Activated T-helper 1 cell treated with anti-CD3 and anti-CD28 coated beads, Interleukin-12 subunit alpha, Interleukin-12 subunit beta, Interleukin-2, Interleukin-4 antibody, amounts not matched to agents 30 ng/mL and 10 ng/mL and 1 ng/mL, durations not matched to agents 14 hours and 24 hours and 36 hours (primary cell): ENCODE results near the gene TUBB2A. TPM values are rescaled to one million over a fixed set of nuclear protein-coding genes. Genes with fewer than 3 reads are reported as not detected.
"Not testable (repeated sequence)": the region's sequence is repeated elsewhere in the genome, so short reads cannot be mapped to it uniquely, and the experiment has no call there.

Source experiments
- DNase-seq: peaks from one replicate; pipeline ENCODE4 v3.0.0; 2021; ENCODE audit warnings: low spot score
- H3K27ac Mint-ChIP-seq: one replicate; pipeline ENCODE4 v1.8.0; 2021; ENCODE audit warnings: mild to moderate bottlenecking, mixed read lengths
- H3K27me3 Mint-ChIP-seq: one replicate; pipeline ENCODE4 v1.8.0; 2022; ENCODE audit warnings: mild to moderate bottlenecking, moderate library complexity, mixed read lengths; ENCODE audit not compliant: insufficient read depth
- H3K36me3 Mint-ChIP-seq: one replicate; pipeline ENCODE4 v1.8.0; 2021; ENCODE audit warnings: low read depth, mixed read lengths
- H3K4me1 Mint-ChIP-seq: one replicate; pipeline ENCODE4 v1.8.0; 2021; ENCODE audit warnings: low read depth, mixed read lengths
- H3K4me3 Mint-ChIP-seq: one replicate; pipeline ENCODE4 v1.8.0; 2021; ENCODE audit warnings: mild to moderate bottlenecking, moderate library complexity, mixed read lengths
- H3K9me3 Mint-ChIP-seq: one replicate; pipeline ENCODE4 v1.8.0; 2021; ENCODE audit warnings: mixed read lengths
- intact Hi-C: fragments of 100-400 bp; cut with micrococcal nuclease; formaldehyde crosslinking; loops from one replicate; pipeline ENCODE4 v1.15.1; 2024
- total RNA-seq: library from RNA; stranded (reverse); gene quantifications from 2 replicates; pipeline ENCODE4 v1.2.3, GENCODE V29; 2022

TUBB2A gene
- total RNA-seq, 1 donor from 2014 or later: 5.6 TPM

DNA sequence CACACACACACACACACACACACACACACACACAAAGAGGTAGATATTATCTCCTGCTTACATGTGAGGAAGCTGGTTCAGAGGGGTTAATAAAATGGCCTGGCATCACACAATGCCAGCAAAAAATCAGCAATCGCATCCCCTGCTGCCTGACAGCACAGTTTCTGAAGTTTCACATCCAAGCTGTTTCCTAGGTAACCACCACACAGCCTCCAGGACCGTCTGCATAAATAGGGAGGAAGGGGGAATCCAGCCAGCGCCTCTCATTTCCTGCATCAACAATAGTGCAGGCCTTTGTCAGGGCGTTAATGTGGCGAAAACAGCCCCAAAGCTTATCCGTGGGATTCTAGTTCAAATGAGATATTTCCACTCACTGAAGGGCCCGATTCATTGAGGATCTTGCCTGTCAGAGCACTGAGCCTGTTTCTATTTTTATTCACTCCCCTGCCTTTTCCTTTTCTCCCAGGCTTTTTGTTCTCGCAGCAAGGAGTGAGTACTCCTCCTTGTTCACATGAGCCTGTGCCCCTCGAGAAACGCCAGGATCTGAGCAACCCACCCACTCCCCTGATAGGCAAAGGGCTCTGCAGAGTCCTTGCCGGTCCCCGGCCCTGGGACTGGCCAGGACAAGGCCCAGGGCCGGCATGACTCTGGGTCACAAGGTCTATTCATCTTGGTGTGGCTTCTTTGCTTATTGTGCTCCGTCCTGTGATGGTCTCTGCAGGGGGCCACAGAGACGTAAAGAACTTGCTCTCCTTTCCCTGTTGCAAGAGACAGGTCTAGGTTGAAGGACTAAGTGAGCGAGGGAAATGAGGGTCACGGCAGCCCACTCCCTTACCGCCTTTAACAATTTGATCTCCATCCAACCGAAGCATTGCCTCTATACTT, 37.4 kb upstream of the TUBB2A start:
- Mint-ChIP-seq H3K27me3 (peaks cover 8% of the 10 kb centered on the region), H3K36me3 (no peaks in the 10 kb centered on the region), H3K4me1 (no peaks in the 10 kb centered on the region), H3K27ac (no peak overlapping the region), H3K4me3 (no peak overlapping the region), H3K9me3 (no peaks in the 10 kb centered on the region)
- DNase-seq: no peak
- intact Hi-C loops: no loop called here

DNA sequence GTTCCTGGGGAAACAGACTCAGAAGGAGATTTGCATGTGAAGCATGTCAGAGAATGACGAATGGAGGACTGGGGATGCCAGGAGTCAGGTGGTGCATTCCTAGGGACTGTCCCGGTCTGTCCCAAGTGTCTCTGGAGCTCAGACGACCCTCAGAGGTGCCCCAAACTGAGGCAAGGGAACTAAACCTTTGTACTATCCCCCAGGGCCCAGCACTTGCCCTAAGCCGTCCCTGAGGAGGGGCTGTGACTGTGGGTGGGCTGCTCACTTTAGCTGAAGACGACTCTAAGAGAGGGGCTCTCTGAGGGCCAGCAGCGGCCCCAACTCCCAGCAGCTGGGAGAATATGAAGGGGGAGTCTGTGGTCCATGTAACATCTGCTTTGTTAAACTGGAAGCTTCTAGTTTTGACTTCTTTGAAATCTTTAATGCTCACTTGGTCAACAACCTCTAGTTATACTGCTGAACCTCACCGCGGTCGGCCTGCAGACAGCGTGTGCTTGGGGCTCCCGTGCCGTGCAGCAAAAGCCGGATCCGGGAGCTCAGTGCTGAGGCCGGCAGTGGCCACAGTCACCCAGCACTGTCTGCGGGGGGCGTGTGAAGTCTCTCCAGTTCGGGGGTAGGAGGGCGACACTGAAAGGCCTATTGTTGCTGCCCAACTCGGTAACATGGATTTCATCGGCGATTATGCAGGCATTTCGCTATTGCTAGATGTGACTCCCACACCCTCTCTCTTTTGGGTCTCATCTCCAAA, 35.9 kb upstream of the TUBB2A start:
- peaks cover 8% of the 10 kb centered on the region for H3K27me3 Mint-ChIP-seq
- H3K9me3 Mint-ChIP-seq: no peaks in the 10 kb centered on the region
- H3K4me1 Mint-ChIP-seq: no peaks in the 10 kb centered on the region
- no peak for DNase-seq
- no peak overlapping the region for H3K27ac Mint-ChIP-seq
- no peak overlapping the region for H3K4me3 Mint-ChIP-seq
- H3K36me3 Mint-ChIP-seq: no peaks in the 10 kb centered on the region
- intact Hi-C loops: no loop called here

DNA sequence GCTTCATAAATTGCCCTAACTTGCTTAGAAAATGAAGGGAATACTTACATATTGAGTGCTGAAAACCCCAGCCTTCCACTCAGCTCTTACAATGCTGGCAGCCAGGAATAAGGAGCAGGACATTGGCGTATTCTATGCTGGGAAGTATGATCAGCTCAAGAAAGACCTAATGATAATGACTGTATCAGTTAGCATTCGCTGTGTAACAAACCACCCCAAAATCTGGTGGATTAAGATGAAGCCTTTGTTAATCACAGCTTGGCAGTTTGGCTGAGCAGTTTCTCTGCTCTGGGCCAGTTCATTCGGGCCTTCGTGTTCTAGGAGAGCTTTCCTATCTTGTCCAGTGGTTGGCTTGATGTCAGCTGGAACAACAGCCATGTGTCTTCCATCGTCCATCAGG, 33.4 kb upstream of the TUBB2A start:
- Mint-ChIP-seq H3K27ac (no peak overlapping the region), H3K4me1 (no peaks in the 10 kb centered on the region), H3K36me3 (no peaks in the 10 kb centered on the region), H3K27me3 (peaks cover 11% of the 10 kb centered on the region), H3K4me3 (no peak overlapping the region), H3K9me3 (no peaks in the 10 kb centered on the region)
- intact Hi-C loops: no loop called here
- no peak for DNase-seq

DNA sequence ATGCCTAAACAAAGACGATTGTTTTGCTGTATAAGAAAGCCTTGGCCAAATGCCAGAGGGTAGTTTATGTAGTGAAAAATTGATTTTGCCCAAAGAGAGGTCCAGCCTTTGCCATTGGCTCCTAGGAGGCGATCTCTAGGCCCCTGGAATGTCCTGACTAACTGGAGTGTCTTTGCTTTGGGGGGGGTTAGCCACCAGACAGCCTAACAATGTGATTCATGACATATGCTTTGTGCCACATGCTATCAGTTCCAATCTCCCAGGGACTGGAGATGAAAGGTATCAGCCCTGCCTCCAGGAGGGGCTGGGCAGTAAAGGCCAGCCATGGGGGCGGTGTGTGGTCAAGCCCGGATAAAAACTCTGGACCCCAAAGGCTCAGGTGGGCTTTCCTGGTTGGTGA, 32.7 kb upstream of the TUBB2A start:
- Mint-ChIP-seq H3K27me3 (peaks cover 12% of the 10 kb centered on the region), H3K9me3 (no peaks in the 10 kb centered on the region), H3K27ac (no peak overlapping the region), H3K4me3 (no peak overlapping the region), H3K36me3 (no peaks in the 10 kb centered on the region), H3K4me1 (no peaks in the 10 kb centered on the region)
- no peak for DNase-seq
- intact Hi-C loops: no loop called here

DNA sequence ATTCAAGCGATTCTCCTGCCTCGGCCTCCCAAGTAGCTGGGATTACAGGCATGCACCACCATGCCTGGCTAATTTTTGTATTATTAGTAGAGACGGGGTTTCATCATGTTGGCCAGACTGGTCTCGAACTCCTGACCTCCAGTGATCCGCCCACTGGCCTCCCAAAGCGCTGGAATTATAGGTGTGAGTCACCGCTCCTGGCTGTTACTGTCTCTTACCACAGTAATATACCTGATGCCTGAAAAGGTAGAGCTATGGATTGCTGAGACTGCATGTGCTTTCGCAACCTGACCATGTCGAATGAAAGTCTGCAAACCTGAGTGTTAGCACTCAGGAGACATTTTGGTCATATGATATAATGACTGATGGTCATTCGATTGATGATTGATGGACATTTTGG, 31.8 kb upstream of the TUBB2A start:
- DNase-seq, H3K4me1 Mint-ChIP-seq, intact Hi-C loops, H3K9me3 Mint-ChIP-seq, H3K27ac Mint-ChIP-seq, H3K4me3 Mint-ChIP-seq, H3K36me3 Mint-ChIP-seq: not testable (repeated sequence)
- H3K27me3 Mint-ChIP-seq: peaks cover 18% of the 10 kb centered on the region

DNA sequence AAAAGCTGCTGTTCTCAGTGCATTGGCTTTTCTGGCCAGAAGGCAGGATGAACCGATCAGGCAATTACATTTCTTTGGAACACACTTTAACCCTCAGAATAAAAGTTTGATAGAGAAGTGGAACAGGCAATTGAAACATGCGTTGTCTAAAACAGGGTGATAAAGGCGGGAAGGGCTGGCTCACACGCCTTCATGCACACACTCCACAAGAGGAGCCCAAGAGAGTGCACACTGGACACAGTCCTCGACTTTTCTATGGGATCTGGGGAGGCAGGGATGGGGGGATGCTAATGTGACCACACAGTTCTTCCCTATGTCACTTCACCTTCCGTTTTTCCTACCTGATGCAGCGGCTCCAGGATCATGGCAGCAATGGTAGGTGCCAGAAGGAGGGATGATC, 30.9 kb upstream of the TUBB2A start:
- intact Hi-C loops: no loop called here
- Mint-ChIP-seq H3K4me3 (no peak overlapping the region), H3K27me3 (peaks cover 18% of the 10 kb centered on the region), H3K27ac (no peak overlapping the region), H3K9me3 (no peaks in the 10 kb centered on the region), H3K36me3 (no peaks in the 10 kb centered on the region), H3K4me1 (no peaks in the 10 kb centered on the region)
- no peak for DNase-seq

DNA sequence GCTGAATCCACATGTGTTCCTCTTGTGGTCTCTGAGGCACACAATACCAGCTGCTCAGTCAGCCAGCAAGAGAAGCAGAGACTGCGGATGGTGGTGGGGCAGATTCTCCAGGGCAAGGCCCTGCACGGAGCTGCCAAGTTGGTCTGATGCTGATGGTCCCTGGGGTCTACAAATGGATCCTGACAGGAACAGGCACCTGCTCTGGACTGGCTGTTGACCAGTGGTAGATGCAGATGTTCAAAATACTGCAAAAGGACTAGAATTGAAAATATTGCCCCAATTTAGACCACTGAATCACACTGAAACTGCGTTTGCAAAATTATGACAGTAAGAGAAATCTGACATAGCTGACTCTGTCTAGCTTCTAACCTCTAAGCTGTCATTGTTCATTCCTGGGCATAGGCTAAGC, 29.6 kb upstream of the TUBB2A start:
- H3K36me3 Mint-ChIP-seq: no peaks in the 10 kb centered on the region
- H3K4me1 Mint-ChIP-seq: no peaks in the 10 kb centered on the region
- H3K27ac Mint-ChIP-seq: no peak overlapping the region
- no peak for DNase-seq
- intact Hi-C loops: no loop called here
- no peak overlapping the region for H3K4me3 Mint-ChIP-seq
- H3K27me3 Mint-ChIP-seq: peaks cover 18% of the 10 kb centered on the region
- no peaks in the 10 kb centered on the region for H3K9me3 Mint-ChIP-seq

DNA sequence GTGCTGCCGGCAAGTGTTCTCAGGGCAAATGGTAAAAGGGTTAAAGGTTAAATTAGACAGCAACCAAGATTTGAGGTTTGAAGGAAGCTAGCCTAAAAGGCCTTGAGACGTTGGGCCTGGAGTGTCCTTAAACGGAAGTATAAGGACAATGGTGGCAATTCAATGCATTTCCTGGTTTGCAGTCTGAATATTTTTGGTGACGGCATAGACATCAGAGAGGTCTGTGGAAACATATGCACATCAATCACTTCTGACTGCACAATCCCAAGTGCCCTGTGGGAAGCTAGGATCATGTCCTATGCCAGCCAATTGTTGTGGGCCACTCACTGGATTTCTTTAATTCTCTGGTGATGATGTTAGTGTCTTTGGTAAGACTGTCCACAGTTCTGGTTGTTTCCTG, 25.7 kb upstream of the TUBB2A start:
- DNase-seq: no peak
- H3K27ac Mint-ChIP-seq: no peak overlapping the region
- no peaks in the 10 kb centered on the region for H3K4me1 Mint-ChIP-seq
- H3K36me3 Mint-ChIP-seq: no peaks in the 10 kb centered on the region
- H3K4me3 Mint-ChIP-seq: no peak overlapping the region
- peaks cover 18% of the 10 kb centered on the region for H3K27me3 Mint-ChIP-seq
- intact Hi-C loops: no loop called here
- H3K9me3 Mint-ChIP-seq: no peaks in the 10 kb centered on the region

DNA sequence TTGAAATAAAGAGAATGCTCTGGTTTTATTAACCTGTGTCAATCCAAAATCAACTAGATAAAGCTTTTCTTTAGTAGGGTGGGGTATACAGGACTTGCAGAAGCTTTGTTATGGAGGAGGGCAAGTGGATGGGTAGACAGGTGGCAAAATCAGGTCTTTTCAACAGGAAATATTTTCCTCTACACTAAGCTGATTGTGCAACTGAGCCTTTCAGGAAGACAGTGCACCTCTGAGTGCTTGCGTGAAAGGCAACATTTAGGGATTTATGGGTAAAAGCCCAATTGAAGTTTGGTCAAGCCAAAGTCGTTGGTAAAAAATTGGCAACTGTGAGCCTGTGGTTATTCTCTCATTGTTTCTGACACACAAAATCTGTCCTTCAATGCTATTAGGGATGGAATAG, 23.8 kb upstream of the TUBB2A start:
- H3K4me3 Mint-ChIP-seq: no peak overlapping the region
- intact Hi-C loops: loop anchor here (1.0 kb wide), 1 partner anchor 25 kb away; no protein-coding TSS in a partner anchor
- H3K27ac Mint-ChIP-seq: no peak overlapping the region
- no peak for DNase-seq
- H3K36me3 Mint-ChIP-seq: no peaks in the 10 kb centered on the region
- H3K9me3 Mint-ChIP-seq: no peaks in the 10 kb centered on the region
- H3K4me1 Mint-ChIP-seq: peaks cover 5% of the 10 kb centered on the region
- peaks cover 17% of the 10 kb centered on the region for H3K27me3 Mint-ChIP-seq

DNA sequence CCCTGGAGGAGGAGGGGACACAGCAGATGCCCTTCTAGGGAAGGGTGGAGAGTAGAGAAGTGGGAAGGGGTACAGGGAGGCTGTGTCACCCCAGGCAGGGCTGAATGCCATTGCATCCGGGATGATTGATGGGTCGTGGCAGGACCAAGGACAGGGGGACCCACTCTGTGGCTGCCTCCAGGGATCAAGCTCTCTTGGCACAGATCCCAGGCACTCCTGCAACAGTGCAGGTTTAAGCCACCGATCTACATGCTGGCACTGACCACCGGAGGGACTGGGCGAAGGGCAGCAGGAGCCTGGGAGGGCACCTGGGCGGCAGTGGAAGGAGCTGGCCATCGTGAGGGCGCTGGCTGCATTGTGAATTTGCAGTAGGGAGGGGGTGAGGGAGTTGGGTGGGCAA, 22.6 kb upstream of the TUBB2A start:
- Mint-ChIP-seq H3K27me3 (peaks cover 16% of the 10 kb centered on the region), H3K27ac (peak overlapping the region; percentile 71), H3K4me3 (peak overlapping the region; percentile 69)
- H3K4me1 Mint-ChIP-seq, intact Hi-C loops, H3K36me3 Mint-ChIP-seq, H3K9me3 Mint-ChIP-seq, DNase-seq: not testable (repeated sequence)

DNA sequence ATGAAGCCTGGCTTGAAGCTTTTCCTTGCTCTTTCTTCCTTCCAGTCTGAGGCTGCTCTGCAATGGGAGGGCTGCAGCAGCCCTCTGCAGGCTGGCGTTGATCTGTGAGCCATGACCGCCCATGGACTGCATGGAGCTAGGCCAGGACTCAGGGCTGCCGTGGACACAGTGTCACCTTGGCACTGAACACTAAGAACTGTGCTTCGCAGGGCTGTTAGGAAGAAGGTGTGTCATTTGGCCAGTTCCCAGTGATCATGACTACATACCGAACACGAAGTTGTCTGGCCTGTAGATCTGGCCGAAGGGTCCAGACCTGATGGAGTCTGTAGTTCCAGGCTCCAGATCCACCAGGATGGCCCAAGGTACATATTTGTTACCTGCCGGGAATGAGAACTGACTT, 21.3 kb upstream of the TUBB2A start:
- intact Hi-C loops, H3K4me1 Mint-ChIP-seq, DNase-seq: not testable (repeated sequence)

DNA sequence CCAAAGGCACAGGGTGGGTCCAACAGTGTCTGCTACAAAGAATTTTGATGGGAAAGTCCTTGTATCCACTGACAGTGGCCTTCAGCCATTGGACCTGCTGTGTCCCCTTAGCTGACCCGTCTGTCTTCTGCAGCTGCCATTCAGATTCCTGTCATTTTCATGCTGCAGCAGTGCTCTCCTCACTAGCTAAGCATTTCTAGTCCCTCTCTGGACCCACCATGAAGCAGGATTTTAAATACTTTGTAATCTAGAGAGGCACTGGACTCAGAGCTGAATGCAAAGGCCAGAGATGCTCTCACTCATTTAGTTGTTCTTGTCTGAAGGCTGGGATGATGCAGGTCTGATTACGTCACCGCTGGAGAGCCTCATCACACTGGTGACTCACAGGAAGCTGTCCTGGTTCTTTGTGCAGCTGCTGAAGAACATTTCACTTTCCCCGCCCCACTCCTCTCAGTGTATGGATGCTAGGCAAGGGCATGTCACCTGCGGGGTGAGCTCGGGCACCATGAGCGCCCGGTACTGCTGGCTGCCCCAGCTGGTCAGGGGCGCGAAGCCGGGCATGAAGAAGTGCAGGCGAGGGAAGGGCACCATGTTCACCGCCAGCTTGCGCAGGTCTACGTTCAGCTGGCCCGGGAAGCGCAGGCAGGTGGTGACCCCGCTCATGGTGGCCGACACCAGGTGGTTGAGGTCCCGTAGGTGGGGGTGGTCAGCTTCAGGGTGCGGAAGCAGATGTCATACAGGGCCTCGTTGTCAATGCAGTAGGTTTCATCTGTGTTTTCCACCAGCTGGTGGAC, 19.4 kb upstream of the TUBB2A start:
- DNase-seq: no peak
- H3K27ac Mint-ChIP-seq: no peak overlapping the region
- peaks cover 5% of the 10 kb centered on the region for H3K4me1 Mint-ChIP-seq
- no peak overlapping the region for H3K4me3 Mint-ChIP-seq
- peaks cover 9% of the 10 kb centered on the region for H3K27me3 Mint-ChIP-seq
- no peaks in the 10 kb centered on the region for H3K9me3 Mint-ChIP-seq
- no peaks in the 10 kb centered on the region for H3K36me3 Mint-ChIP-seq
- intact Hi-C loops: no loop called here

More for the DNA sequence above, 21.3 kb upstream of the TUBB2A start:
- not testable (repeated sequence) for H3K9me3 Mint-ChIP-seq, H3K4me3 Mint-ChIP-seq, H3K36me3 Mint-ChIP-seq, H3K27me3 Mint-ChIP-seq, H3K27ac Mint-ChIP-seq
